Measurements from ENCODE around the gene DMRTA1. TPM values are rescaled to one million over a fixed set of nuclear protein-coding genes. Genes with fewer than 3 reads are reported as not detected.
"Not testable (repeated sequence)": the region's sequence is repeated elsewhere in the genome, so short reads cannot be mapped to it uniquely, and the experiment has no call there.

The DMRTA1 gene
- total RNA-seq, 3 donors from 2014 or later, result not detected

DNA sequence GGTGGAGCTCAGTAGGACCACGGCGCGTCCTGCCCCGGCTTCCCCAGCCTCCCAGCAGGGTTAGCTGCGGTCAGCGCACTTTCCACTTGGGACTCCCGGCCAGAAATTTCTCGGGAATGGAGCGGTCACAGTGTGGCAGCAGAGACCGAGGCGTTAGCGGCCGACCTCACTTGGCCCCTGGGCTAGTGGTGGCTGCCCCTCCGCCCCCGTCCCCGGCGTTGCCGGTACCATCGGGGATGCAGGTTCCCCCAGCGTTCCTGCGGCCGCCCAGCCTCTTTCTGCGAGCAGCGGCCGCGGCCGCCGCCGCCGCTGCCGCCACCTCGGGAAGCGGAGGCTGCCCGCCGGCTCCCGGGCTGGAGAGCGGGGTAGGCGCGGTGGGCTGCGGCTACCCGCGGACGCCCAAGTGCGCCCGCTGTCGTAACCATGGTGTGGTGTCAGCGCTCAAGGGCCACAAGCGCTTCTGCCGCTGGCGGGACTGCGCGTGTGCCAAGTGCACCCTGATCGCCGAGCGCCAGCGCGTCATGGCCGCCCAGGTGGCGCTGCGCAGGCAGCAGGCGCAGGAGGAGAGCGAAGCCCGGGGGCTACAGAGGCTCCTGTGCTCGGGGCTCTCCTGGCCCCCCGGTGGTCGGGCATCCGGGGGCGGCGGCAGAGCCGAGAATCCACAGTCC lies 460 bp downstream of the DMRTA1 start:
- no peaks in the 10 kb centered on the region for H3K9me3 Mint-ChIP-seq
- peaks cover 4% of the 10 kb centered on the region for H3K4me1 Mint-ChIP-seq (ENCODE audit: low read depth)
- peaks cover 42% of the 10 kb centered on the region for H3K27me3 Mint-ChIP-seq (ENCODE audit: low read depth)
- H3K36me3 Mint-ChIP-seq (ENCODE audit: insufficient read depth), result no peaks in the 10 kb centered on the region
- no peak overlapping the region for H3K4me3 Mint-ChIP-seq
- ATAC-seq (peak; percentile 88 to 89), DNase-seq (no peak)

DNA sequence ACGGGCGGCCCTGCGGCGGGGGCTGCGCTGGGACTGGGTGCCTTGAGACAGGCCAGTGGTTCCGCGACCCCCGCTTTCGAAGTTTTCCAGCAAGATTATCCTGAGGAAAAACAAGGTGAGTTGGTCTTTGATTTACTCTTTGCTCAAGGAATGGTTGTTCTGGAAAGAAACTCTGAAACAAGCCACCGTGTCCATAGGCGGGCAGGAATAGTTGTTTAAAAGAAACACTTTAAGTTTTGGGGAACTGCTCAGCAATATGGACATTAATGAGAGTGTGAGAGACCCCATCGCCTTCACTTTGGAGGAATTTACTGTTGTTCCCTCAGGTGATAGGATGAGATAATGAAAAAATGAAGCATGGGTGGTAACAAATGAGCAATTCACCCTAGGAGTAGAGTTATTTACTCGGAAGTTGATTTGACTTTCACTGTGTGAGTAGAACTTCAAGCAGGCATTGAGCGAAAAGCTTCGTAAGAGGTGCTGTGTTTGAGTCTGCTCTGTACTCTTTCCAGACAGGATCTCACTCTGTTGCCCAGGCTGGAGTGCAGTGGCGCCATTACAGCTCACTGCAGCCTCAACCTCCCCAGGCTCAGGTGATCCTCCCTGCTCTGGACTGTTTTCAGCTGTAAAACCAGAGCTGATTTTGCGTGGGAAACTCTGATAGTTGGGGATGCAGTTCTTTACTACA lies 1.1 kb downstream of the DMRTA1 start:
- no peaks in the 10 kb centered on the region for H3K36me3 Mint-ChIP-seq (ENCODE audit: insufficient read depth)
- no peaks in the 10 kb centered on the region for H3K9me3 Mint-ChIP-seq
- H3K27me3 Mint-ChIP-seq (ENCODE audit: low read depth), result peaks cover 45% of the 10 kb centered on the region
- H3K4me1 Mint-ChIP-seq (ENCODE audit: low read depth), result peaks cover 4% of the 10 kb centered on the region
- H3K4me3 Mint-ChIP-seq, result peak overlapping the region; percentile 33
- ATAC-seq (no peak), DNase-seq (no peak)

DNA sequence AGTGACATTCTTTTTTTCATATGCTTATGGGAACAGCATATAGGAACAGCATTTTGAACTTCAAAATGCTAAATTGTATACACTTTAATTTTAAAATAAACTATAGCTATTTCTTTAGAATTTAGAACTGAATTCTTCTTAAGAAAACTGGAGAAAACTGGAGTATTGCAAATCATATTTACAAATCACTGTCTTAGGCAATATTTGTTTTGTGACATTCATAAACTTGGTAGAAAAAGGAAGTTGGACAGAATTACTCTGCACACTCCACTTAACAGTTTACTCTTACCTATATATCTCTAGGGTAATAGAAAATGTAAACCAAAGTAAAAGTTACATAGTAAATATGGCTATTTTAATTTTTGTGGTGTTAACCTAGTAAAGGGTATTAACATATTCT lies 3.1 kb downstream of the DMRTA1 start:
- peaks cover 4% of the 10 kb centered on the region for H3K4me1 Mint-ChIP-seq (ENCODE audit: low read depth)
- ATAC-seq (no peak), DNase-seq (no peak)
- H3K9me3 Mint-ChIP-seq, result no peaks in the 10 kb centered on the region
- no peak overlapping the region for H3K4me3 Mint-ChIP-seq
- no peaks in the 10 kb centered on the region for H3K36me3 Mint-ChIP-seq (ENCODE audit: insufficient read depth)
- peaks cover 41% of the 10 kb centered on the region for H3K27me3 Mint-ChIP-seq (ENCODE audit: low read depth)

DNA sequence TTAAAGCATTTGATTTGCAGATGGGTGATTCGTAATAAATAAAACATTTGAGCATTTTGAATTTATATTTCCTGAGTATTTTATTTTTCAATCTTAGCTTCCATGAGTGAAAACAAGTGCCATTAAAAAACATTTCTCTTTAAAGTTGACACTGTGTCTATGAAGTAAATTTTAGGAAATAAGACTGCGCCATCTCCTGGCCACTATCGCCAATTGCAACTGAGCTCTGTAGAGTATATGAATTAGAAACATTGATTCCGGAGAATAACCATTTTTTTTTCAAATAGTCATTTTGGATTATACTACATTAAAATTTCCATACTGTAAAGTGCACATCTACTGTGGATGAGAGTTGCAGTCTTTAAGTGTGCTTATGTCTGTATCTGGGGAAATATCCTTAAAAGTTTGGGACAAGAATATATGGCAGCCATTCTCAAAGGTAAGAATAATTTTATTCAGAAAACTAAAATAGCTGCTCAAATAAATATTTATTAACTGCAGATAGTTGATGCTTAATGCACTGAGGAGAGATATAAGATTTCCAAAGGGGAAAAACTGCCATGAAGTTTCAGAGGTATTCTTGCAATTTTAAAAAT lies 5.9 kb downstream of the DMRTA1 start:
- Mint-ChIP-seq H3K4me1 (ENCODE audit: low read depth) (no peaks in the 10 kb centered on the region), H3K9me3 (no peaks in the 10 kb centered on the region), H3K36me3 (ENCODE audit: insufficient read depth) (no peaks in the 10 kb centered on the region), H3K4me3 (no peak overlapping the region), H3K27me3 (ENCODE audit: low read depth) (peaks cover 29% of the 10 kb centered on the region)
- peak; percentile 16 for DNase-seq
- ATAC-seq, result no peak

DNA sequence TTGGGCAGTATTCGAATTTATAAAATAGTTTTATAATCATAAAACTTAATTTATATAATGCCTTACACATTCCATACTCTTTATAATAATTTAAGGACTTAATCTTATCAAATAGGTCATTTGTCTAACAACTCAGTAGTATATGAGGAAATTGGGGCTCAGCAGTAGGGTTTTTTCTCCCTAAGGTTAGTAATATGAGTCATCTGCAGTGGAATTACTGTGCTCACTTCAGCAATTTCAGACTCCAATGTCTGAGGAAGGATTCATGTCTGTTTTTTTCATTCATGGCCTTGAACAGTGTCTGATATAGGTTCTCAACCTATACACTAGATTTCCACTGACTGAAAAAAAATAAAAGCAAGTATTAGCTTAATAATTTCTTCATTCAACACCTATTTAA lies 7.4 kb downstream of the DMRTA1 start:
- Mint-ChIP-seq H3K36me3 (ENCODE audit: insufficient read depth) (no peaks in the 10 kb centered on the region), H3K27me3 (ENCODE audit: low read depth) (peaks cover 18% of the 10 kb centered on the region), H3K9me3 (no peaks in the 10 kb centered on the region), H3K4me1 (ENCODE audit: low read depth) (no peaks in the 10 kb centered on the region), H3K4me3 (no peak overlapping the region)
- ATAC-seq, result no peak
- no peak for DNase-seq

DNA sequence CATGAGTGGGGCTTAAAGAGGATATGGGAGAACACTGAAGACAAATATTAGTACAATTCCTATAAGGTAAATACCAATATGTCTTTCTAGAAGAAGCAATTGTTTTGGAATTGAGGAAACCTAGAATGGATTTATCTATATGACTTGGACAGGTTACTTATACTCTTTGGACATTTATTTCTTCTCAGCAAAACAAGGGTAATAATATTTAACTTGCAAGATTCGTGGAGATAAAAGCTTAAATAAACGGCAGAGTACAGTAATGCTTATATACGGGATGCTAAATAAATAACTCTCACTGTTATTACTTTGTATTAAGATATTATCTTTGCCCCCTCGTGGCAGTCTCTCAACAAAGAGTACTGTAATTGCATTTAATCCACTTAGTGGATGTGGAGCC lies 8.6 kb downstream of the DMRTA1 start:
- H3K4me1 Mint-ChIP-seq (ENCODE audit: low read depth), result no peaks in the 10 kb centered on the region
- H3K4me3 Mint-ChIP-seq, result no peak overlapping the region
- H3K9me3 Mint-ChIP-seq, result no peaks in the 10 kb centered on the region
- no peaks in the 10 kb centered on the region for H3K36me3 Mint-ChIP-seq (ENCODE audit: insufficient read depth)
- H3K27me3 Mint-ChIP-seq (ENCODE audit: low read depth), result peaks cover 13% of the 10 kb centered on the region
- ATAC-seq (no peak), DNase-seq (no peak)

DNA sequence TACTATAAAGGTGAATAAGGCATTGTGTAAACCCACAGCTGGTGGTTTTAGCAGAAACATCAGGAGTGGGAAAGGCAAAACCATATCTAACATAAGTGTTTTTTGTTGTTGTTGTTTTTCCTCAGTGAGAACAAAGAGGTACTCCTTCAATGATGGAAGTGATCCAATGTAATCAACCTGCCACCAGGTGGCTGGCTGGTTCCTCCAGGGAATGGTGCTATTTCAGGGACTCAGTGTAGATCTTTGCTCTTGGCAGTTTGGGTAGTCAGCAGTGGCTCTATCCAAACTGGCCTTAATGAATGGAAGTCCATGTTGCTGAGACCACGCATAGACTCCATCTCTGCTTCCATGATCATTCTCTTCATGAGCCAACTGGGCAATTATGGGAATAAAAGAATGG lies 10.8 kb downstream of the DMRTA1 start:
- DNase-seq, result no peak
- H3K27me3 Mint-ChIP-seq (ENCODE audit: low read depth), result peaks cover 3% of the 10 kb centered on the region
- no peaks in the 10 kb centered on the region for H3K9me3 Mint-ChIP-seq
- no peak for ATAC-seq
- no peaks in the 10 kb centered on the region for H3K4me1 Mint-ChIP-seq (ENCODE audit: low read depth)
- H3K36me3 Mint-ChIP-seq (ENCODE audit: insufficient read depth), result no peaks in the 10 kb centered on the region
- H3K4me3 Mint-ChIP-seq, result no peak overlapping the region

DNA sequence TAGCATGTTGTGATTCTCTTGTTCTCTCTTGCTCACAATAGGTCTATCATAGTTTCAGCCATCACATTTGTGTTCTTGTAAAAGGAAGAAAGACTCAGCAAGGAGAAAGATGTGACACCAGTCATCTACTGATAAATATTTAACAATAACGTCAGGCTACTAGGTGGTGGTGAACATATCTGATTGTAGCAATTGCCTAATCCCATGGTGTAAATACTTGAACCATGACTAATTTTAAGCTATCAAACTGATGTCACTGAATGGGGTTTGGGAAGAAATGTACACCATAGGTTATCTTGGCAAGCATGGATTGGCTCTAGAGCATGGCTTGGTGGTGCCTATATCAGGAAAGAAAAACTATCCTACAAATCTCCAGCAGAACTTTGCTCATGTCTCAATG lies 16.6 kb downstream of the DMRTA1 start:
- Mint-ChIP-seq H3K4me3 (no peak overlapping the region), H3K27me3 (ENCODE audit: low read depth) (peaks cover 2% of the 10 kb centered on the region), H3K9me3 (no peaks in the 10 kb centered on the region), H3K36me3 (ENCODE audit: insufficient read depth) (no peaks in the 10 kb centered on the region), H3K4me1 (ENCODE audit: low read depth) (no peaks in the 10 kb centered on the region)
- DNase-seq (no peak), ATAC-seq (no peak)

DNA sequence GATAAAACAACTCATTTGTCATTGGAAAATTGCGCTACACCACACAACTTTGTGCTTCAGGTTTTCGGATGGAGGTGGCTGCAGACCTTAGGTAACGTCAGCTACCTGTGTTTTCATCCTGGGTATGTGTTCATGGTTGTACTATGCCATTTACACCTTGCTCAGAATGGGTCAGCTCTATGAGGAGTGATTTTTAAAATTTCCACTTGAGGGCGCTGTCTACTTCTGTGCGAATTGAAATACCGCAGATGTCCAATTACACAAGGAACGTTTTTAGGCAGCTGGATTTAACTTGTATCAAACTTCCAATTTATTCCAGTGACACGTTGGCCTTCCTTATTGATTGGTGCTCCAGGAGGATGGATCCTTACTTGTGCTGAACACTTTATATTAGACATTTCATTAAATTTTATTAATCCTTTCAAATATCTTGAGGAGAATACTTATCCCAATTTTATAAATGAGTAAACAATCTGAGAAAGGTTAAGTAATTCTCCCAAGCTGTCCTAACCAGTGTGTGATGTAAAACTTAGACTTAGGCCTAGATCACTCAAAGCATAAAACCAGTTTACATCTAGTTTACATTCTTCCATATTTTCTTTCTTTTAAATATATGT lies 23.4 kb downstream of the DMRTA1 start:
- Mint-ChIP-seq H3K4me3 (no peak overlapping the region), H3K36me3 (ENCODE audit: insufficient read depth) (no peaks in the 10 kb centered on the region), H3K9me3 (no peaks in the 10 kb centered on the region), H3K27me3 (ENCODE audit: low read depth) (peaks cover 3% of the 10 kb centered on the region), H3K4me1 (ENCODE audit: low read depth) (no peaks in the 10 kb centered on the region)
- DNase-seq (no peak), ATAC-seq (no peak)

DNA sequence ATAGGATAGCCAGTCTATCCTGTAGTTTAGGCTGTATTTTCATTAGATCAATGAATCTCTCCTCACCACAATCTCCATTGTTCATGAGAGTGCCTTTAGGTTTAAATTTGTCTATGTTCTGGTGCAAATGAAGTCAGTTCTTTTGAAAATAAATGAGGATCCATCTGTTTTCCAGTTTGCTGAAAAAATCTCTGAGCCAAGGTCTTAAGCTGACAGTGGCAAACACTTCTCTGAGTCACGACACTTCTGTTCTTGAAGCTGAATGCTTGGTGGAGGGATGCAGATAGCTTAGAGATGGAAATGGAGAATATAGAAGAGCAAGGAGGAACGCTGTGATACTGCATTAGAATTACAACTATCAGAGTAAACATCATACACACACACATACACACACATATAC lies 34.9 kb downstream of the DMRTA1 start:
- H3K27me3 Mint-ChIP-seq (ENCODE audit: low read depth), result peaks cover 8% of the 10 kb centered on the region
- no peak for ATAC-seq

DNA sequence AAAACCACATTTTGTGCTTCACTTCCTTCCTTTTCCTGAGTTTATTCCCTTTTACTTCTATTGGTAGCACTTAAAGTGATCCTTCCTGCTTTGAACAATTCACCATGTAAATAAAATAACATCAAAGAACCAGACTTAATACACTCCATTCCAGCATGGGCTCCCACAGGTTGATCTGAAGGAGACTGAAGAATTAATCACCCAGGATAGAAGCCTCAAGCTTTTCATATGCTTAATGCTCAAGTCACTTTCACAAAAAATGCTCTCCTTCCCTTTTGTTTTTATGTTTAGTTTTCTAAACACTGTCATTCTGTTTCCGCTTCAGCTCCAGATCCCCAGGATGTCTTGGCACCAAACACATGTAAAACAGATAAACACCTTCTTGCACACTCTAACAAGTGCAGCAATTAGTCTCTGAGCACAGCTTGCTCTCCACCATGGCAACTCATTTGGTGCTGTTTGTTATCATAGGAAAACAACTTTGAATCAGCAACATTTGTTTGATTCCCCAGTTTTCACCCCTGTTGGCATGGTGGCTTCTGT lies 37.0 kb downstream of the DMRTA1 start:
- peaks cover 18% of the 10 kb centered on the region for H3K9me3 Mint-ChIP-seq
- no peak overlapping the region for H3K4me3 Mint-ChIP-seq
- DNase-seq (no peak), ATAC-seq (no peak)
- H3K4me1 Mint-ChIP-seq (ENCODE audit: low read depth), result no peaks in the 10 kb centered on the region
- H3K27me3 Mint-ChIP-seq (ENCODE audit: low read depth), result peaks cover 7% of the 10 kb centered on the region
- H3K36me3 Mint-ChIP-seq (ENCODE audit: insufficient read depth), result no peaks in the 10 kb centered on the region

More for the DNA sequence above, 34.9 kb downstream of the DMRTA1 start:
- H3K4me3 Mint-ChIP-seq, result no peak overlapping the region
- H3K36me3 Mint-ChIP-seq (ENCODE audit: insufficient read depth), result no peaks in the 10 kb centered on the region
- H3K9me3 Mint-ChIP-seq, result peaks cover 15% of the 10 kb centered on the region
- no peak for DNase-seq
- H3K4me1 Mint-ChIP-seq (ENCODE audit: low read depth), result no peaks in the 10 kb centered on the region

DNA sequence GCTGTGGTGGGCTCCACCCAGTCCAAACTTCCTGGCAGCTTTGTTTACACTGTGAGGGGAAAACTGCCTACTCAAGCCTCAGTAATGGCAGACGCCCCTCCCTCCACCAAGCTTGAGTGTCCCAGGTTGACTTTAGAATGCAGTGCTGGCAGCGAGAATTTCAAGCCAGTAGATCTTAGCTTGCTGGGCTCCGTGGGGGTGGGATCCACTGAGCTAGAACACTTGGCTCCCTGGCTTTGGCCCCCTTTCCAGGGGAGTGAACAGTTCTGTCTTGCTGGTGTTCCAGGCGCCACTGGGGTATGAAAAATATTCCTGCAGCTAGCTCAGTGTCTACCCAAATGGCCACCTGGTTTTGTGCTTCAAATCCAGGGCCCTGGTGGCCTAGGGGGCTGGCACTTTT lies 49.6 kb downstream of the DMRTA1 start:
- not testable (repeated sequence) for H3K4me1 Mint-ChIP-seq (ENCODE audit: low read depth); H3K27me3 Mint-ChIP-seq (ENCODE audit: low read depth); H3K4me3 Mint-ChIP-seq; H3K36me3 Mint-ChIP-seq (ENCODE audit: insufficient read depth); DNase-seq; H3K9me3 Mint-ChIP-seq; ATAC-seq
